HepG2 (cell line): ENCODE results near the gene MSI2. TPM values are rescaled to one million over a fixed set of nuclear protein-coding genes. Genes with fewer than 3 reads are reported as not detected.

Experiments
- ATAC-seq: fragments of 200-7000 bp; cut with Tn5 transposase; 3 replicates; pipeline ENCODE4 v1.9.1; 2020; ENCODE audit warnings: mild to moderate bottlenecking, moderate library complexity
- BruUV-seq: library from RNA; stranded (reverse); fragments of 400-500 nt; replicated peaks from 2 replicates; lab custom pipeline; 2021; lab: Mats Ljungman, UMichigan
- CTCF ChIA-PET: fragments of 300-600 bp; formaldehyde crosslinking; extraction: SDS; loops from one replicate; lab custom pipeline; 2021; ENCODE audit warnings: low total read pairs, inconsistent platforms, low intra/inter-chr PET ratio; lab: Yijun Ruan, JAX
- POLR2A ChIA-PET: fragments of 350-600 bp; sonication (Branson Sonifier 250); formaldehyde crosslinking; loops from one replicate; lab custom pipeline; 2020; ENCODE audit warnings: antibody characterized with exemption, inconsistent platforms; lab: Yijun Ruan, JAX
- DNase-seq: peaks from one replicate; pipeline ENCODE4 v3.0.0-alpha.2; 2015; ENCODE audit warnings: low spot score
- FAIRE-seq: peaks from 3 replicates; lab custom pipeline; 2011; peaks lifted over from hg19 to GRCh38; lab: Jason Lieb, UNC
- H2AFZ ChIP-seq: one replicate; pipeline ENCODE4 v1.6.1; 2011; ENCODE audit warnings: low read length, inconsistent platforms
- H3K27ac ChIP-seq: fragments of 300-600 bp; 3 replicates; pipeline ENCODE4 v1.8.0; 2011; ENCODE audit warnings: mixed run types, mild to moderate bottlenecking, mixed read lengths, low read length, inconsistent platforms; ENCODE audit not compliant: insufficient read depth; ENCODE audit errors: extremely low read length
- H3K27me3 ChIP-seq, 2 experiments: fragments of 200-600 bp in 1 of 2; 2 replicates in 1 of 2; 3 replicates in 1 of 2; pipeline versions ENCODE4 v1.6.0 to v1.8.0; 2011; ENCODE audit warnings: low read length in 2 of 2, mild to moderate bottlenecking in 2 of 2, moderate library complexity in 2 of 2, inconsistent platforms in 1 of 2; ENCODE audit not compliant: insufficient read depth in 2 of 2, control insufficient read depth in 1 of 2
- H3K36me3 ChIP-seq, 2 experiments: fragments of 200-600 bp in 1 of 2; replicated peaks in 1 of 2; 2 replicates in 1 of 2; 3 replicates in 1 of 2; pipeline versions ENCODE4 v1.5.1 to v1.8.0; 2011; ENCODE audit warnings: low read length in 2 of 2, inconsistent platforms in 1 of 2; ENCODE audit not compliant: insufficient read depth in 2 of 2, control insufficient read depth in 1 of 2
- H3K4me1 ChIP-seq: 2 replicates; pipeline ENCODE4 v1.5.1; 2012; ENCODE audit warnings: low read length, inconsistent platforms; ENCODE audit not compliant: insufficient read depth
- H3K4me2 ChIP-seq: 2 replicates; pipeline ENCODE4 v1.6.0; 2011; ENCODE audit warnings: low read depth, low read length, inconsistent platforms
- H3K4me3 ChIP-seq, 3 experiments: fragments of 200-600 bp in 1 of 3; sonication (generic), shearing (Covaris generic) in 1 of 3; replicated peaks in 1 of 3; 2 replicates each; pipeline ENCODE4 v1.5.1; 2011 to 2016; ENCODE audit warnings: low read length in 3 of 3, inconsistent platforms in 2 of 3, low read depth in 2 of 3, mild to moderate bottlenecking in 2 of 3, control low read depth in 1 of 3, mixed read lengths in 1 of 3; ENCODE audit not compliant: insufficient read depth in 1 of 3
- H3K79me2 ChIP-seq: one replicate; pipeline ENCODE4 v1.6.1; 2011; ENCODE audit warnings: low read length, inconsistent platforms; ENCODE audit not compliant: insufficient read depth
- H3K9ac ChIP-seq: 2 replicates; pipeline ENCODE4 v1.6.0; 2011; ENCODE audit warnings: mild to moderate bottlenecking, low read depth, low read length, inconsistent platforms; ENCODE audit not compliant: insufficient read depth
- H3K9me3 ChIP-seq: 2 replicates; pipeline ENCODE4 v1.5.1; 2012; ENCODE audit warnings: mild to moderate bottlenecking, low read length
- H4K20me1 ChIP-seq: 2 replicates; pipeline ENCODE4 v1.6.0; 2011; ENCODE audit warnings: inconsistent platforms, mild to moderate bottlenecking, low read length, moderate library complexity; ENCODE audit not compliant: insufficient read depth
- GPN1 ChIP-seq: sonication (generic); formaldehyde crosslinking; IDR thresholded peaks from 2 replicates; pipeline ENCODE4 v1.5.1; 2020; ENCODE audit warnings: missing genetic modification reagents, borderline replicate concordance
- HMGA1 ChIP-seq: sonication (generic); formaldehyde crosslinking; conservative IDR thresholded peaks from 2 replicates; pipeline ENCODE4 v1.4.0; 2020; ENCODE audit warnings: missing genetic modification reagents
- ZBTB38 ChIP-seq: sonication (generic); formaldehyde crosslinking; IDR thresholded peaks from 2 replicates; pipeline ENCODE4 v1.5.1; 2020; ENCODE audit warnings: mild to moderate bottlenecking, missing genetic modification reagents
- ZKSCAN5 ChIP-seq: sonication (generic); formaldehyde crosslinking; IDR thresholded peaks from 2 replicates; pipeline ENCODE4 v1.5.1; 2020; ENCODE audit warnings: mild to moderate bottlenecking, missing genetic modification reagents
- ZMYM4 ChIP-seq: sonication (generic); formaldehyde crosslinking; IDR thresholded peaks from 2 replicates; pipeline ENCODE4 v1.8.1; 2023; ENCODE audit warnings: mild to moderate bottlenecking, missing genetic modification reagents
- ZNF12 ChIP-seq: sonication (generic); formaldehyde crosslinking; IDR thresholded peaks from 2 replicates; pipeline ENCODE4 v1.5.0; 2020; ENCODE audit warnings: missing genetic modification reagents
- ZNF256 ChIP-seq: sonication (generic); formaldehyde crosslinking; conservative IDR thresholded peaks from 2 replicates; pipeline ENCODE4 v1.4.0; 2020; ENCODE audit warnings: missing genetic modification reagents
- ZNF576 ChIP-seq: sonication (generic); formaldehyde crosslinking; IDR thresholded peaks from 2 replicates; pipeline ENCODE4 v1.4.0; 2020; ENCODE audit warnings: mild to moderate bottlenecking, missing genetic modification reagents
- ZNF644 ChIP-seq: IDR thresholded peaks from 2 replicates; pipeline ENCODE4 v1.6.1; 2016; ENCODE audit warnings: low read depth
- ZNF878 ChIP-seq: sonication (generic); formaldehyde crosslinking; IDR thresholded peaks from 2 replicates; pipeline ENCODE4 v1.8.1; 2023; ENCODE audit warnings: mild to moderate bottlenecking, missing genetic modification reagents, moderate library complexity
- WGBS: methylation state at CpG from one replicate; pipeline ENCODE4 v1.1.6; 2017; ENCODE audit warnings: low lambda C conversion rate; 5-methylcytosine and 5-hydroxymethylcytosine counted together
- in situ Hi-C: cut with HindIII; loops from 2 replicates; pipeline ENCODE4 v1.10.0; 2017; ENCODE audit warnings: low pct_unique_long_range_greater_than_20kb; ENCODE audit not compliant: extremely low pct_ligation_motif_present
- intact Hi-C: fragments of 100-400 bp; cut with micrococcal nuclease; formaldehyde crosslinking; loops from one replicate; pipeline ENCODE4 v1.10.0; 2022; ENCODE audit not compliant: unreplicated experiment
- polyA plus RNA-seq, 8 experiments: library from polyadenylated mRNA; depleted of rRNA in 3 of 8; stranded (reverse) in 7 of 8; unstranded in 1 of 8; fragments of >200 nt; fragmentation: Illumina TruSeq in 4 of 8; extraction: Trizol in 4 of 8; gene quantifications; 2 replicates each; pipeline versions ENCODE4 v1.2.1 to v1.2.3, GENCODE V29; 2011 to 2016; ENCODE audit warnings: low read depth in 4 of 8, missing spikeins in 1 of 8, mixed read lengths in 1 of 8; ENCODE audit not compliant: insufficient read depth in 1 of 8
- total RNA-seq, 5 experiments: library from RNA; depleted of rRNA; stranded (reverse); fragments of >200 nt; fragmentation: Illumina TruSeq; extraction: Trizol; gene quantifications; 2 replicates each; pipeline ENCODE4 v1.2.3, GENCODE V29; 2016; ENCODE audit warnings: low read depth in 1 of 5
- TF ChIP-seq, protein P1 (sequence below): sonication (generic); formaldehyde crosslinking; IDR thresholded peaks from 2 replicates; pipeline ENCODE4 v1.9.0; 2021; ENCODE audit warnings: missing genetic modification reagents, mild to moderate bottlenecking, borderline replicate concordance
- TF ChIP-seq, protein P2 (sequence below): sonication (generic); formaldehyde crosslinking; IDR thresholded peaks from 2 replicates; pipeline ENCODE4 v1.5.0; 2020; ENCODE audit warnings: missing genetic modification reagents, mild to moderate bottlenecking, borderline replicate concordance
- TF ChIP-seq, protein P3 (sequence below): sonication (generic); formaldehyde crosslinking; IDR thresholded peaks from 2 replicates; pipeline ENCODE4 v1.4.0; 2020; ENCODE audit warnings: missing genetic modification reagents, mild to moderate bottlenecking, borderline replicate concordance
- TF ChIP-seq, protein P4 (sequence below): sonication (generic); formaldehyde crosslinking; IDR thresholded peaks from 2 replicates; pipeline ENCODE4 v1.5.1; 2020; ENCODE audit warnings: missing genetic modification reagents, mild to moderate bottlenecking, borderline replicate concordance
- TF ChIP-seq, protein P5 (sequence below): sonication (generic); formaldehyde crosslinking; IDR thresholded peaks from 2 replicates; pipeline ENCODE4 v1.4.0; 2020; ENCODE audit warnings: missing genetic modification reagents
- TF ChIP-seq, protein P6 (sequence below): sonication (generic); formaldehyde crosslinking; IDR thresholded peaks from 2 replicates; pipeline ENCODE4 v1.4.0; 2020; ENCODE audit warnings: mild to moderate bottlenecking, missing genetic modification reagents

Gene MSI2
- total and polyA plus RNA-seq, 2 of the 13 experiments (the other 11 are each of a cell fraction or from before 2014, with no cell fraction given), result 77.5 to 78.4 TPM

DNA sequence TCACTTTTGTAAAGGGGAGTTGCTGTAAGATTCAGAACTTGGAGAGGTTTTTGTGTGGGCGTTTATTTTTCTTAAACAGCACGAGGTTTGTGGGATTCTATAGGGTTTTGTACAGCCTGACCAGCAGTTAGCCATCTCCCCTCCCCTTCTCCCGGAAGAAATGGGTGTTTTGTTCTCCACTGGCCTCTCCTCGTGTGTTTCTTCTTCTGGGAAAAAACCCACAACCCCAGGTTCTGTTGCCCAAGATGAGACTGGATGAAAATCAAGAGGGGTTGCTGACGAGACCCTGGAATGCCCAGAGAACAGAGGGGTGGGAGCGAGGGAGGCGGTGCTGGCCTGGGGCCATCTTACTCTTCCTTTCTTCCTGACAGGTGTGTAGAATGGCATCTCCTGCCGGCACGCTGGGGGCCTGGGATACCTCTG, 186.1 kb downstream of the MSI2 start:
- Histone ChIP-seq H3K36me3 (peaks cover 0 to 3% of the 10 kb centered on the region in 2 experiments; a peak in 3 of 5 replicates), H3K4me2 (no peak overlapping the region), H3K9ac (no peak overlapping the region), H3K27me3 (no peaks in the 10 kb centered on the region), H4K20me1 (no peaks in the 10 kb centered on the region), H3K4me3 (no peak overlapping the region), H3K79me2 (peaks cover 13% of the 10 kb centered on the region), H3K4me1 (peaks cover 77% of the 10 kb centered on the region), H2AFZ (no peak overlapping the region), H3K9me3 (no peaks in the 10 kb centered on the region), H3K27ac (no peak overlapping the region)
- ATAC-seq (no peak), FAIRE-seq (no peak), DNase-seq (no peak)
- BruUV-seq, result no TSS peak
- ChIA-PET POLR2A (no interaction called here), CTCF (interaction anchor here (3.2 kb wide), 1 partner anchor 199 kb away, joined by 39 read pairs; no protein-coding TSS in a partner anchor)
- intact Hi-C loops, result loop anchor here (5.0 kb wide), 1 partner anchor 75 kb away; no protein-coding TSS in a partner anchor
- in situ Hi-C loops, result no loop called here
- WGBS, result 95% methylated on average over 9 of the region's 9 CpGs
- TF ChIP-seq HMGA1 (no peak), ZNF576 (CRISPR knock-in tag) (no peak), GPN1 (no peak), ZNF12 (CRISPR knock-in tag) (no peak), ZNF878 (no peak), ZMYM4 (CRISPR knock-in tag) (no peak), ZNF256 (CRISPR knock-in tag) (no peak), ZKSCAN5 (CRISPR knock-in tag) (no peak), ZBTB38 (CRISPR knock-in tag) (no peak), ZNF644 (CRISPR knock-in tag) (no peak)
- TF ChIP-seq, protein P1, sequence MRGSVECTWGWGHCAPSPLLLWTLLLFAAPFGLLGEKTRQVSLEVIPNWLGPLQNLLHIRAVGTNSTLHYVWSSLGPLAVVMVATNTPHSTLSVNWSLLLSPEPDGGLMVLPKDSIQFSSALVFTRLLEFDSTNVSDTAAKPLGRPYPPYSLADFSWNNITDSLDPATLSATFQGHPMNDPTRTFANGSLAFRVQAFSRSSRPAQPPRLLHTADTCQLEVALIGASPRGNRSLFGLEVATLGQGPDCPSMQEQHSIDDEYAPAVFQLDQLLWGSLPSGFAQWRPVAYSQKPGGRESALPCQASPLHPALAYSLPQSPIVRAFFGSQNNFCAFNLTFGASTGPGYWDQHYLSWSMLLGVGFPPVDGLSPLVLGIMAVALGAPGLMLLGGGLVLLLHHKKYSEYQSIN (CRISPR knock-in tag), result no peak
- TF ChIP-seq, protein P2, sequence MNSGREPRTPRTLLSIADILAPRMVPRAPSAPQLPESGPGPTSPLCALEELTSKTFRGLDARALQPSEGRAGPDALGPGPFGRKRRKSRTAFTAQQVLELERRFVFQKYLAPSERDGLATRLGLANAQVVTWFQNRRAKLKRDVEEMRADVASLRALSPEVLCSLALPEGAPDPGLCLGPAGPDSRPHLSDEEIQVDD (CRISPR knock-in tag), result no peak
- TF ChIP-seq, protein P3, sequence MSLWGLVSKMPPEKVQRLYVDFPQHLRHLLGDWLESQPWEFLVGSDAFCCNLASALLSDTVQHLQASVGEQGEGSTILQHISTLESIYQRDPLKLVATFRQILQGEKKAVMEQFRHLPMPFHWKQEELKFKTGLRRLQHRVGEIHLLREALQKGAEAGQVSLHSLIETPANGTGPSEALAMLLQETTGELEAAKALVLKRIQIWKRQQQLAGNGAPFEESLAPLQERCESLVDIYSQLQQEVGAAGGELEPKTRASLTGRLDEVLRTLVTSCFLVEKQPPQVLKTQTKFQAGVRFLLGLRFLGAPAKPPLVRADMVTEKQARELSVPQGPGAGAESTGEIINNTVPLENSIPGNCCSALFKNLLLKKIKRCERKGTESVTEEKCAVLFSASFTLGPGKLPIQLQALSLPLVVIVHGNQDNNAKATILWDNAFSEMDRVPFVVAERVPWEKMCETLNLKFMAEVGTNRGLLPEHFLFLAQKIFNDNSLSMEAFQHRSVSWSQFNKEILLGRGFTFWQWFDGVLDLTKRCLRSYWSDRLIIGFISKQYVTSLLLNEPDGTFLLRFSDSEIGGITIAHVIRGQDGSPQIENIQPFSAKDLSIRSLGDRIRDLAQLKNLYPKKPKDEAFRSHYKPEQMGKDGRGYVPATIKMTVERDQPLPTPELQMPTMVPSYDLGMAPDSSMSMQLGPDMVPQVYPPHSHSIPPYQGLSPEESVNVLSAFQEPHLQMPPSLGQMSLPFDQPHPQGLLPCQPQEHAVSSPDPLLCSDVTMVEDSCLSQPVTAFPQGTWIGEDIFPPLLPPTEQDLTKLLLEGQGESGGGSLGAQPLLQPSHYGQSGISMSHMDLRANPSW, result no peak
- TF ChIP-seq, protein P4, sequence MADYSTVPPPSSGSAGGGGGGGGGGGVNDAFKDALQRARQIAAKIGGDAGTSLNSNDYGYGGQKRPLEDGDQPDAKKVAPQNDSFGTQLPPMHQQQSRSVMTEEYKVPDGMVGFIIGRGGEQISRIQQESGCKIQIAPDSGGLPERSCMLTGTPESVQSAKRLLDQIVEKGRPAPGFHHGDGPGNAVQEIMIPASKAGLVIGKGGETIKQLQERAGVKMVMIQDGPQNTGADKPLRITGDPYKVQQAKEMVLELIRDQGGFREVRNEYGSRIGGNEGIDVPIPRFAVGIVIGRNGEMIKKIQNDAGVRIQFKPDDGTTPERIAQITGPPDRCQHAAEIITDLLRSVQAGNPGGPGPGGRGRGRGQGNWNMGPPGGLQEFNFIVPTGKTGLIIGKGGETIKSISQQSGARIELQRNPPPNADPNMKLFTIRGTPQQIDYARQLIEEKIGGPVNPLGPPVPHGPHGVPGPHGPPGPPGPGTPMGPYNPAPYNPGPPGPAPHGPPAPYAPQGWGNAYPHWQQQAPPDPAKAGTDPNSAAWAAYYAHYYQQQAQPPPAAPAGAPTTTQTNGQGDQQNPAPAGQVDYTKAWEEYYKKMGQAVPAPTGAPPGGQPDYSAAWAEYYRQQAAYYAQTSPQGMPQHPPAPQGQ (CRISPR knock-in tag), result no peak
- TF ChIP-seq, protein P5, sequence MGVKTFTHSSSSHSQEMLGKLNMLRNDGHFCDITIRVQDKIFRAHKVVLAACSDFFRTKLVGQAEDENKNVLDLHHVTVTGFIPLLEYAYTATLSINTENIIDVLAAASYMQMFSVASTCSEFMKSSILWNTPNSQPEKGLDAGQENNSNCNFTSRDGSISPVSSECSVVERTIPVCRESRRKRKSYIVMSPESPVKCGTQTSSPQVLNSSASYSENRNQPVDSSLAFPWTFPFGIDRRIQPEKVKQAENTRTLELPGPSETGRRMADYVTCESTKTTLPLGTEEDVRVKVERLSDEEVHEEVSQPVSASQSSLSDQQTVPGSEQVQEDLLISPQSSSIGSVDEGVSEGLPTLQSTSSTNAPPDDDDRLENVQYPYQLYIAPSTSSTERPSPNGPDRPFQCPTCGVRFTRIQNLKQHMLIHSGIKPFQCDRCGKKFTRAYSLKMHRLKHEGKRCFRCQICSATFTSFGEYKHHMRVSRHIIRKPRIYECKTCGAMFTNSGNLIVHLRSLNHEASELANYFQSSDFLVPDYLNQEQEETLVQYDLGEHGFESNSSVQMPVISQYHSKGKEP (CRISPR knock-in tag), result no peak
- TF ChIP-seq, protein P6, sequence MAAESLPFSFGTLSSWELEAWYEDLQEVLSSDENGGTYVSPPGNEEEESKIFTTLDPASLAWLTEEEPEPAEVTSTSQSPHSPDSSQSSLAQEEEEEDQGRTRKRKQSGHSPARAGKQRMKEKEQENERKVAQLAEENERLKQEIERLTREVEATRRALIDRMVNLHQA (CRISPR knock-in tag), result no peak
